Measurements from ENCODE around the gene DHFR2.
"Not testable (repeated sequence)": the region's sequence is repeated elsewhere in the genome, so short reads cannot be mapped to it uniquely, and the experiment has no call there.

Gene DHFR2

DNA sequence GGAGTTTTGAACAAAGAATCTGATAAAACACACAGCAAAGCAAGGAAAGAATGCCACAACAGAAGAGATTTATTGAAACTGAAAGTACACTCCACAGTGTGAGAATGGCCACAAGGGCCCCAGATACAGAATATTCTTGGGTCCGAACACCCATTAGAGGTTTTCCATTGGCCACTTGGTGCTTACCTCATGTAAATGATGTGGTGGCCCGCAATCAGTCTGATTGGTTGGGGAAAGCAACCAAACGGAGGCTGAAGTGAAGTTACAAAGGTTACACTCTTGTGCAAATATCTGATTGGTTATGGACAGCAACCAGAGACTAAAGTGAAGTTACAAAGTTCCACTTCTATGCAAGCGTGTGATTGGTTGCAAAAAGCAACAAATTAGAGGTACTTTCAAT, 20.5 kb upstream of the DHFR2 start:
- 89 to 90% methylated on average over 3 to 4 of the region's 4 CpGs for WGBS, 2 experiments (ENCODE audit: insufficient coverage in 2 of 2)
- Histone ChIP-seq H3K4me1 (ENCODE audit: control insufficient read depth, insufficient read depth, low read length, poor library complexity, severe bottlenecking) (no peaks in the 10 kb centered on the region), H3K9me3 (ENCODE audit: control insufficient read depth, low read length) (no peaks in the 10 kb centered on the region), H3K27ac (ENCODE audit: low read depth, low read length, severe bottlenecking) (no peak overlapping the region), H3K36me3 (ENCODE audit: control insufficient read depth, insufficient read depth, low read length) (peaks cover 11% of the 10 kb centered on the region), H3K4me3 (ENCODE audit: extremely low read depth, insufficient read depth, low read length, poor library complexity, severe bottlenecking) (no peak overlapping the region)

DNA sequence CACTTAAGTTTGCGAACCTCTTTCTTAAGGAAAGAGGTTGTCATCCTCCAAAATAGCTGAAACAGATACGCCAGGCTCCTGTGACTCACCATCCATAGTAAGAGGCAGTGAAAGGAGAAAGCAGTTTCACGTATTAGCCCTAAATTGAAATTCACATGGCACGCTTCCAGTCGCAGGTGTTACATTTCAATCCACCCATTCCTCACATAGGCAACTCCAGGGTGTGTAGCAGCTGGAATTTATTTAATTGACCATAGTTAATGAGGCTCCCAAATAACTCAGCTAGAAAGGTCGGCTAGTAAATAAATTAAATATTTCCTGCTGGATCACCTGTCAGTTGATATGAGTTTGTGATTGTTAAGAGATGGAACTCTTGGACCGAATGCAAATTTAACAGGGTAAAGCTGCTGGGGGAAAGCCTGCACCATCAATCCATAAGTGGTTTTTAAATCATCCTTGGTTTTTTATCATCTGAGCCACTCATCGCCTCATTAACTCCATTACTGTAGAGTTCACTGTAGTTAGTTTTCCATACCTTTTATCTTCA, 19.7 kb upstream of the DHFR2 start:
- H3K4me1 ChIP-seq (ENCODE audit: control insufficient read depth, insufficient read depth, low read length, poor library complexity, severe bottlenecking), result no peaks in the 10 kb centered on the region
- H3K27ac ChIP-seq (ENCODE audit: low read depth, low read length, severe bottlenecking), result no peak overlapping the region
- H3K36me3 ChIP-seq (ENCODE audit: control insufficient read depth, insufficient read depth, low read length), result peaks cover 11% of the 10 kb centered on the region
- WGBS, 2 experiments (ENCODE audit: insufficient coverage in 2 of 2), result 90 to 100% methylated on average over 4 to 5 of the region's 8 CpGs
- H3K4me3 ChIP-seq (ENCODE audit: extremely low read depth, insufficient read depth, low read length, poor library complexity, severe bottlenecking), result no peak overlapping the region
- no peaks in the 10 kb centered on the region for H3K9me3 ChIP-seq (ENCODE audit: control insufficient read depth, low read length)

DNA sequence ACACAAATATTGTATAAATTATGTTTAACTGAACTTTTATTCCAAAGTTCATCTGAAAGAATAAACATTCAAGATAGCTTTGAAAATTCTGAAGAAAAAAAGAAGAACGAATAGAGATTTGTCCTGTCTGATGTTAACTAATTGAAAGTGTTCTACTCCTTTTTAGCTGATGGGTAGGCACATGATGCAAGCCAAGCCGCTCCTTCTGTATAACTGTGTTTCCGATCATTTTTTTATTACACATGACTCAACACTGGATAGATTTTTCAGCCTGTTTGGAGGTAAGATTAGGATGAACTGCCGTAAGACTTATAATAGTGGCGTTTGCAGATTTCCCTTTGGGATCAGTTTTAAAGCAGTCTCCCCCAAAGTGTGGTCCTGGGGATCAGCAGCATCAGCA, 19.2 kb upstream of the DHFR2 start:
- 100% methylated on average over 1 of the region's 5 CpGs for WGBS, 2 experiments (ENCODE audit: insufficient coverage in 2 of 2)
- no peaks in the 10 kb centered on the region for H3K4me1 ChIP-seq (ENCODE audit: control insufficient read depth, insufficient read depth, low read length, poor library complexity, severe bottlenecking)
- H3K36me3 ChIP-seq (ENCODE audit: control insufficient read depth, insufficient read depth, low read length), result peaks cover 14% of the 10 kb centered on the region
- H3K9me3 ChIP-seq (ENCODE audit: control insufficient read depth, low read length), result no peaks in the 10 kb centered on the region
- H3K27ac ChIP-seq (ENCODE audit: low read depth, low read length, severe bottlenecking), result no peak overlapping the region
- no peak overlapping the region for H3K4me3 ChIP-seq (ENCODE audit: extremely low read depth, insufficient read depth, low read length, poor library complexity, severe bottlenecking)

DNA sequence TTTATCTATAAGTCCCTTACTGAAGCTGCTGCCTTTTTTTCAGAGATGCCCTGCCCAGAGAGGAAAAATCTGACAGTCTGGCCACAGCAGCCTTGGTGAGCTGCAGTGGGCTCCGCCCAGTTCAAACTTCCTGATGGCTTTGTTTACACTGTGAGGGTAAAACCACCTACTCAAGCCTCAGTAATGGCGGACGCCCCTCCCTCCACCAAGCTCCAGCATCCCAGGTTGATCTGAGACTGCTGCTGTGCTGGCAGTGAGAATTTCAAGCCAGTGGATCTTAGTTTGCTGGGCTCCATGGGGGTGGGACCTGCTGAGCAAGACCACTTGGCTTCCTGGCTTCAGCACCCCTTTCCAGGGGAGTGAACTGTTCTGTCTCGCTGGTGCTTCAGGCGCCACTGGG, 17.8 kb upstream of the DHFR2 start:
- not testable (repeated sequence) for H3K9me3 ChIP-seq (ENCODE audit: control insufficient read depth, low read length); H3K27ac ChIP-seq (ENCODE audit: low read depth, low read length, severe bottlenecking); H3K4me3 ChIP-seq (ENCODE audit: extremely low read depth, insufficient read depth, low read length, poor library complexity, severe bottlenecking); H3K4me1 ChIP-seq (ENCODE audit: control insufficient read depth, insufficient read depth, low read length, poor library complexity, severe bottlenecking)
- 100% methylated on average over 2 to 3 of the region's 5 CpGs for WGBS, 2 experiments (ENCODE audit: insufficient coverage in 2 of 2)
- peaks cover 18% of the 10 kb centered on the region for H3K36me3 ChIP-seq (ENCODE audit: control insufficient read depth, insufficient read depth, low read length)

DNA sequence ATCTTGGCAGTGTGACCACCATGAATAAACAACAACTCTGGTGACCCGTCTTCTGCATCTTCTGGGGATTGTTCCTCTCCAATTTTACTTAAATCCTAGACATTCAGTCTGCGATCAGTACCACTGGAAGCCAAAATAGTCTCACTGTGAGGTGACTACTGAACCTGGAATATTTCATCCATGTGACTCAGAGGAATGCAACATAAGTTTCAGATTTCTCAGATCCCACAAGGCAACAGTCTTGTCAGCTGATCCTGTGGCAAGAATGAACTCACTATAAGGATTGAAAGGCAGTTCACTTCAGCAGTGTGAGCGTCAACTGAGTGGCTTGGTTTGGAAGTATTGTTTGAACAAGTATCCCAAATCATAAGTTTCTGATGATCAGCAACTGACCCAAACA, 13.3 kb upstream of the DHFR2 start:
- no peaks in the 10 kb centered on the region for H3K4me1 ChIP-seq (ENCODE audit: control insufficient read depth, insufficient read depth, low read length, poor library complexity, severe bottlenecking)
- H3K27ac ChIP-seq (ENCODE audit: low read depth, low read length, severe bottlenecking), result no peak overlapping the region
- WGBS, 2 experiments (ENCODE audit: insufficient coverage in 2 of 2), result 85 to 86% methylated on average over 1 to 2 of the region's 3 CpGs
- peaks cover 20% of the 10 kb centered on the region for H3K36me3 ChIP-seq (ENCODE audit: control insufficient read depth, insufficient read depth, low read length)
- no peaks in the 10 kb centered on the region for H3K9me3 ChIP-seq (ENCODE audit: control insufficient read depth, low read length)
- H3K4me3 ChIP-seq (ENCODE audit: extremely low read depth, insufficient read depth, low read length, poor library complexity, severe bottlenecking), result no peak overlapping the region

DNA sequence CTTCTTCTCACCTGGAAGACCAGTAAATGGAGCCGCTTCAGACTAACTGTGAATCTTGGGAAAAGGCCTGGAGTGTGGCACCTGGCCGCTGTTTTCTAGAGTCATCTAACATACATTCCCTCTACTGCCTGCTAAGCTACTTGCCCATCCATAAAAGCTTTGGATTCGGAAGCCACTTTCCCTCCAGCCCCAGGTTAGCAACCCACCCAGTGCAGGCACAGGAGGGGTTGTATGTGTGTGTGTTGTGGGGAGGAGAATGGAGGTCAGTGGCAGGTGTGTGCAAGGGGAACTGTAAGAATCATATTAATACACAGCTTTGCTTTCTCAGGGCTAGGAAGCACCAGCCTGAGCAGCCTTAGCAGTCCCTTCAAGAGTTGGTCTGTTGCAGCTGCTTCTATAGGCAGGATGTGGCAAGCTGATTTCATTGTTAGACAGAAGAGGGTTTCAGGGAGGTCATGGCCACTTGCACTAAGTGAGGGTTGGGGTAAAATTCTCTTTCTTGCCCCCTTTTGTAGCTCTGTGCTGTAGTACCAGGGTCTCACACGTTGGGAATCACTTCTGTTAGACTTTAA, 9.1 kb upstream of the DHFR2 start:
- Histone ChIP-seq H3K9me3 (ENCODE audit: control insufficient read depth, low read length) (no peaks in the 10 kb centered on the region), H3K4me1 (ENCODE audit: control insufficient read depth, insufficient read depth, low read length, poor library complexity, severe bottlenecking) (no peaks in the 10 kb centered on the region), H3K4me3 (ENCODE audit: extremely low read depth, insufficient read depth, low read length, poor library complexity, severe bottlenecking) (no peak overlapping the region), H3K36me3 (ENCODE audit: control insufficient read depth, insufficient read depth, low read length) (peaks cover 26% of the 10 kb centered on the region), H3K27ac (ENCODE audit: low read depth, low read length, severe bottlenecking) (no peak overlapping the region)
- 93 to 96% methylated on average over 3 of the region's 4 CpGs for WGBS, 2 experiments (ENCODE audit: insufficient coverage in 2 of 2)

DNA sequence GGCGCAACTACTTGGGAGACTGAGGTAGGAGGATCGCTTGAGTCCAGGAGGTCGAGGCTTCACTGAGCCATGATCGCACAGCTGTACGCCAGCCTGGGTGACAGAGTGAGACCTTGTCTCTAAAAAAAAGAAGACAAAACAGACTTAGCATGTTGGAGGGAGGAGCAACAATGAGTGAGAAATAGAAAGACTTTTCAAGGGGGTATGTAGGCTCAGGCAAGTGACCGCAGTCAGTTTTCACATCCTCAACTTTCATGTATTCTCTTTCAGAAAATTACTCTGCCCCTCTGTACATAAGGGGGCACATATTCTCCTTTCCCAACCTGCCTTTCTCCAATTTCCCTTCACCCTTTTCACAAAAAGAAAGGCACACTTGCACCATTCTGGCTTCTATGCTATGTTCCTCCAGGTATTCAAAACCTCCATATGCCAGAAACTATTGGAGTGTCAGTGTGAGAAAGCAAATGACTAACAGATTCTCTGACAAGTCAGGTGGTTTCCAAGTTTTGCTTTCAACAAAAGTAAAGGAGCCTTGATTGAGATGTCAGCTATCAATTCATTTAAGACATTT, 7.7 kb upstream of the DHFR2 start:
- WGBS, 2 experiments (ENCODE audit: insufficient coverage in 2 of 2), result 93 to 94% methylated on average over 6 of the region's 6 CpGs

DNA sequence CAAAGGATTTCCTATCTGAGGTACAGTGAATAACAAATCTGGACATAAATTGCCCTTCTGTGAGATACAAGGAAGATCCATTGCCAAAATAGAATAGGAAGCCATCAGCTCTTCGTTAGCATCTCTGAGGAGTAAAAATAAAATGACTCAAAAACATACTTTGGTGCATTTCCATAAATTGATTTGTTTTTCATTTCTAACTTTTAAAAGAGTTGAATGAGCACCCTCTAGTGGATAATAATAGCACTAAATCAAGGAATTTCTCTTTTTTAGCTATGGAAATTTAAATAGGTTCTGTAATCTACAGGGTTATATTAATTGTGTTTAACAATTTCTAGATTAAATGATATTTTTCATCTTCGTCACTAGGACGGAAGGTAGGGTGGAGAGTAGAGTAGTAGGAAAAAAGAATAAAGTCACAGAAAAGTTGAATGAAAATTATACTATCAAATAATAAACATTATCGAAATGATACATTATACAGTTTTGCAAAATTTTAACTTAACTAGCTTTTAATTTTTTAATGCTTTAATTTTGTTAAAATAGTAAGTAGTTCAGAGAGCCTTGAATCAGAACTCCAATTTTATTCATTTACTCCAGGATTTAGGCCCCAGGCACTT, 6.6 kb upstream of the DHFR2 start:
- Histone ChIP-seq H3K4me3 (ENCODE audit: extremely low read depth, insufficient read depth, low read length, poor library complexity, severe bottlenecking) (no peak overlapping the region), H3K9me3 (ENCODE audit: control insufficient read depth, low read length) (no peaks in the 10 kb centered on the region), H3K4me1 (ENCODE audit: control insufficient read depth, insufficient read depth, low read length, poor library complexity, severe bottlenecking) (no peaks in the 10 kb centered on the region), H3K27ac (ENCODE audit: low read depth, low read length, severe bottlenecking) (no peak overlapping the region), H3K36me3 (ENCODE audit: control insufficient read depth, insufficient read depth, low read length) (peaks cover 22% of the 10 kb centered on the region)
- WGBS, 2 experiments (ENCODE audit: insufficient coverage in 2 of 2), result no CpG with 5 or more reads among the region's 4 CpGs

More for the DNA sequence above, 7.7 kb upstream of the DHFR2 start:
- peaks cover 21% of the 10 kb centered on the region for H3K36me3 ChIP-seq (ENCODE audit: control insufficient read depth, insufficient read depth, low read length)
- H3K9me3 ChIP-seq (ENCODE audit: control insufficient read depth, low read length), result no peaks in the 10 kb centered on the region
- H3K27ac ChIP-seq (ENCODE audit: low read depth, low read length, severe bottlenecking), result no peak overlapping the region
- H3K4me3 ChIP-seq (ENCODE audit: extremely low read depth, insufficient read depth, low read length, poor library complexity, severe bottlenecking), result no peak overlapping the region
- H3K4me1 ChIP-seq (ENCODE audit: control insufficient read depth, insufficient read depth, low read length, poor library complexity, severe bottlenecking), result no peaks in the 10 kb centered on the region

DNA sequence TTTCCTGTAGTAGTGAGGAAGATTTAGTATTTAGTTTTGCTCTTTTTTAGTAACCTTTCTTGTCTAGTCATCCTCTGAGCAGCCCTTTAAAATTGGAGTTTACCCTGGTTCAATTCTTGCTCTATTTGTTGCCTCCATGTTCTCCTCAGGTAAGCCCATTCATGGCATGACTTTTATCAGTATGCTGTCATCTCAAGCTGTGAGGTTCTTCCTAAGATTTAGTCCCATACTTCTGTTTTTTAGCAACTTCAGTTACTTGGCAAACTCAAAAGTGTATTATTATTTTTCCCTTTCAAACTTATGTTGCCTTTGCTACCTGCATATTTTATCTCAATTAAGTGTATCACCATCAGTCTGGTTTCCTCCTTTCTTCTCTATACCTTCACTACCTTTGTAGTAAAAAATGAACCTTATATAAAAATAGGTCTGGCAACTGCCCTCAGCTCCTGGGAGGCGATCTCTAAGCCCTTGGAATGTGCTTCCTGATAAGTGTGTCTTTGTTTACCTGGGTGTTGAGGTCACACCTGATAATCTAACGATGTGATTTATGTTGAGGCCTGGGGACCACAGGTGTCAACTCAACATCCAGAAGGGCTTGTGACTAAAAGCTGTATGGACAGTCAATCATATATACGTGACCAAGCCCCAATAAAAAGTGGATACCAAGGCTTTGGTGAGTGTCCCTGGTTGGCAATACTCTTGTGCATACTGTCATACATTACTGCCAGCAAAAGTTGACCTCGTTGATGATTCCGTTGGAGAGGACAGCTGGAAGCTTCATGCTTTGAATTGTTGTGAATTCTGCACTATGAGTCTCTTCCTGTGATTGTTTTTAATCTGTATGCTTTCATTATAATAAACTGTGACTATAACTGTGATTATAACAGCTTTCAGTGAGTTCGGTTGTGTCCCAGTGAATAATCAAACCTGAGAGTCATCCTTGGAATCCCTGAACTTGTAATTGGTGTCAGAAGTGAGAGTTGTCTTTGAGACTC, 4.1 kb upstream of the DHFR2 start:
- no peak overlapping the region for H3K27ac ChIP-seq (ENCODE audit: low read depth, low read length, severe bottlenecking)
- no peak overlapping the region for H3K4me3 ChIP-seq (ENCODE audit: extremely low read depth, insufficient read depth, low read length, poor library complexity, severe bottlenecking)
- WGBS, 2 experiments (ENCODE audit: insufficient coverage in 2 of 2), result 90% methylated on average over 4 of the region's 6 CpGs; no CpG with 5 or more reads in 1 of the 2 experiments
- peaks cover 20% of the 10 kb centered on the region for H3K36me3 ChIP-seq (ENCODE audit: control insufficient read depth, insufficient read depth, low read length)
- no peaks in the 10 kb centered on the region for H3K4me1 ChIP-seq (ENCODE audit: control insufficient read depth, insufficient read depth, low read length, poor library complexity, severe bottlenecking)
- H3K9me3 ChIP-seq (ENCODE audit: control insufficient read depth, low read length), result no peaks in the 10 kb centered on the region

DNA sequence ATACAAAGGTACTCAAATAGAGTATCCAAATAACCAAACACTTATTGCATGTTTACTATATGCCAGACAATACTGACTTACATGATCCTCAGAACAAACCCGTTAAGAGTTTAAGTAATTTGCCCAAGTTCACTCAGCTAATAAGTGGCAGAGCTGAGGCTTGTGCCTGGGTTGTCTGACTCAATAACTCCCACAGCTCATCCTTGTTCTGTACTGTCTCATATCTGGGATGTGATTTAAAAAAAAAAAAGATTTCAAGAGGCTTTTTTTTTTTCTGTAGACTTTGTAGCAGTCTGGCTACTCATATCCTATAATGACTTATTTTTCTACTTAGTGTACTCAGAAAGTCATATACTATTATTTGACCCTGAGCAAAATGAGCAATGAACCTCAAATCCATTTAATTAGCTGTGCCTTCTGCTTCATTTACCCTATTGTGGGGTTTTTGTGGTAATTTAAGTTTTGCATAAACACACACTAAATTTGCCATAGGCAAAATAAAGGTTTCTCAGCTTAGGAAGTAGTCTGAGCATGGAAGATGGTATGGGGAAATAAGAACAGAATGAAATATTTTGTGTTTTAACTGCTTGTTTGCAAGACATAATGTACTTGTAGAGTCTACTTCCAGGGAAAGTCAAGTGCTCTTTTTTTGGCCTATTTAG, 3.2 kb upstream of the DHFR2 start:
- Histone ChIP-seq H3K4me3 (ENCODE audit: extremely low read depth, insufficient read depth, low read length, poor library complexity, severe bottlenecking) (no peak overlapping the region), H3K9me3 (ENCODE audit: control insufficient read depth, low read length) (no peaks in the 10 kb centered on the region), H3K4me1 (ENCODE audit: control insufficient read depth, insufficient read depth, low read length, poor library complexity, severe bottlenecking) (no peaks in the 10 kb centered on the region), H3K27ac (ENCODE audit: low read depth, low read length, severe bottlenecking) (no peak overlapping the region), H3K36me3 (ENCODE audit: control insufficient read depth, insufficient read depth, low read length) (peaks cover 17% of the 10 kb centered on the region)
- WGBS, 2 experiments (ENCODE audit: insufficient coverage in 2 of 2), result no CpG with 5 or more reads among the region's 1 CpG

Measured in mesodermal cell (in vitro differentiated cells).